ENCODE data around the gene MYCN.
"Not testable (repeated sequence)": the region's sequence is repeated elsewhere in the genome, so short reads cannot be mapped to it uniquely, and the experiment has no call there.

MYCN gene

DNA sequence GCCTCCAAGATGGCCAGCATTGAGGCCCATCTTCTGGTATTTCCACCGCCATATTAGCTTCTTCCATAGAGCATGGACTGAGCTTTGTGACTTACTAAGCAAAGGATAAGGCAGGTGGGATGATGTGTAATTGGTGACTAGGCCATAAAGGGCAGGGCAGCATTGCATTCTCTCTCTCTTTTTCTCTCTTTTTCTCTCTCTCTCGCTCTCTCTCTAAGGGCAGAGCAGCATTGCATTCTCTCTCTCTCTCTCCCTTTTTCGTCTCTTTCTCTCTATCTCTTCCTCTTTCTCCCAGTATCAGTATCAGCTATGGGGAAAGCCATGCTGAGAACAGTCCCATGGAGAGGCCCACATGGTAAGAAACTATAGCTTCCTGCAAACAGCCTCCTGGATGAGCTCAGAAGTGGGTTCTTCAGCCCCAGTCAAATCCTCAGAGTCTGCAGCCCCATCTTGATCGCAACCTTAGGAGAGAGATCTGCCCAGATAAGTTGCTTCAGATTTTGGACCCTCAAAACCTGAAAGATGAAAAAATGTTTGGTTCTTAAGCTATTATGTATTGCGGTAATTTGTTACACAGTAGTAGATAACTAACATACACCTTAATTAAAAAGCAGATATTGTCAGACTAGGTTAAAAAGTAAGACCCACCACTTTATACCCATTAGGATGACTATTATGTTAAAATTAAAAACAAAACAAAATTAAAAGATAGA, 39.1 kb upstream of the MYCN start:
- peaks cover 6% of the 10 kb centered on the region for H3K9me3 Mint-ChIP-seq
- no peaks in the 10 kb centered on the region for H3K36me3 Mint-ChIP-seq
- no peaks in the 10 kb centered on the region for H3K27me3 Mint-ChIP-seq
- no peaks in the 10 kb centered on the region for H3K4me1 Mint-ChIP-seq
- DNase-seq, result no peak
- CTCF ChIA-PET, result no interaction called here
- no peak overlapping the region for H3K27ac Mint-ChIP-seq
- no peak overlapping the region for H3K4me3 Mint-ChIP-seq

DNA sequence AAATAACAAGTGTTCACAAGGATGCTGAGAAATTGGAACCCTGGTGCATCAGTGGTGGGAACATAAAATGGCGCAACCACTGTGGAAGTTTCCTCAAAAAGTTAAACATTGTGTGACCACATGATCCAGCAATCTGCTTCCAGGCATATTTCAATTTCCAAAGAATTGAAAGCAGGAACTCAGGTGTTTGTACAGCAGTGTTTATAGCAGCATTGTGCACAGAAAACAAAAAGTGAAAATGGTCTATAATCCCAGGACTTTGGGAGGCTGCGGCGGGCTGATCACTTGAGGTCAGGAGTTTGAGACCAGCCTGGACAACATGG, 38.6 kb upstream of the MYCN start:
- Mint-ChIP-seq H3K4me1 (no peaks in the 10 kb centered on the region), H3K4me3 (no peak overlapping the region), H3K36me3 (no peaks in the 10 kb centered on the region), H3K27me3 (no peaks in the 10 kb centered on the region), H3K27ac (no peak overlapping the region), H3K9me3 (peaks cover 6% of the 10 kb centered on the region)
- CTCF ChIA-PET, result no interaction called here
- DNase-seq, result no peak

DNA sequence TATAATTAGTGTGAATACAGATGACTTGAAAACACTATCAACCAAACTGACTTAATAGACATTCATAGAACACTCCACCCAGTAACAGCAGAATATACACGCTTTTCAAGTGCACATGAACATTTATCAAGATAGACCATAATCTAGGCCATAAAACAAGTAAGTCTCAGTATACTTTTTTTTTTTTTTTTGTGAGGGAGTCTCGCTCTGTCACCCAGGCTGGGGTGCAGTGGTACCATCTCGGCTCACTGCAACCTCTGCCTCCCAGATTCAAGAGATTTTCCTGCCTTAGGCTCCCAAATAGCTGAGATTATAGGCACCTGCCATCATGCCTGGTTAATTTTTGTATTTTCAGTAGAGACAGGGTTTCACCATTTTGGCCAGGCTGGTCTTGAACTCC, 36.4 kb upstream of the MYCN start:
- CTCF ChIA-PET, H3K27ac Mint-ChIP-seq, H3K36me3 Mint-ChIP-seq, H3K4me3 Mint-ChIP-seq, H3K4me1 Mint-ChIP-seq, H3K27me3 Mint-ChIP-seq, H3K9me3 Mint-ChIP-seq, DNase-seq: not testable (repeated sequence)

GRCh38 chr2:15905267-15905645, 35.1 kb upstream of the MYCN start:
- no peak for DNase-seq
- CTCF ChIA-PET, result no interaction called here
- Mint-ChIP-seq H3K27me3 (peaks cover 3% of the 10 kb centered on the region), H3K4me3 (no peak overlapping the region), H3K4me1 (no peaks in the 10 kb centered on the region), H3K27ac (no peak overlapping the region), H3K9me3 (no peaks in the 10 kb centered on the region), H3K36me3 (no peaks in the 10 kb centered on the region)

DNA sequence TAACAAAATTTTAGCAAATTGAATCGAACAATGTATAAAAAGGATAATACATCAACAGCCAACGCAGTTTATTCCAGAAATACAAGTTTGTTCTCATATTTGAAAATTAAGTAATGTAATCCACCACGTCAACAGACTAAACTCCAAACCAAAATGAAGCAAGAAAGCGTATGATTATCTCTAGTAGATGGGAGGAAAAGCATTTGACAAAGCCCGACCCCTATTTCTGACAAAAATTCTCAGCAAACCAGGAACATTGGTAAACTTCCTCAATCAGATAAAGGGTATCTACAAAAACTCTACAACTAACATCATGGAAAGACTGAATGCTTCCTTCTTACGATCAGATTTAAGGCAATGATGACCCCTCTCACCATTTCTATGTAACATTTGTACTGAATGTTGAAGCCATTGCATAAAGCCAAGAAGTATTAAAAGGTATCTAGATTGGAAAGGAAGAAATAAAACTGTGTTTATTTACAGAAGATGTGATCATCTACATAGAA, 34.3 kb upstream of the MYCN start:
- Mint-ChIP-seq H3K4me3 (no peak overlapping the region), H3K9me3 (no peaks in the 10 kb centered on the region), H3K27me3 (peaks cover 3% of the 10 kb centered on the region), H3K27ac (no peak overlapping the region), H3K4me1 (no peaks in the 10 kb centered on the region), H3K36me3 (no peaks in the 10 kb centered on the region)
- CTCF ChIA-PET, result no interaction called here
- DNase-seq, result no peak

DNA sequence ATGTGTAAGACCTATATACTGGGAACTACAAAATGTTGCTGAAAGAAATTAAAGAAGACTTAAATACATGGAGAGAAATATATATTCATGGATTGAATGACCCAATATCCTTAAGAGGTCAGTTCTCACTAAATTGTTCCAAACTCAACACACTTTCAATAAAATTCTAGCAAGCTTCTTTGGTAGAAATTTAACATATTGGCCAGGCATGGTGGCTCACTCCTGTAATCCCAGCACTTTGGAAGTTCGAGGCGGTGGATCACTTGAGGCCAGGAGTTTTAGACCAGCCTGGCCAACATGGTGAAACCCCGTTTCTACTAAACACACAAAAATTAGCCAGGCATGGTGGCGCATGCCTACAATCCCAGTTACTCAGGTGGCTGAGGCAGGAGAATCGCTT, 33.6 kb upstream of the MYCN start:
- no peaks in the 10 kb centered on the region for H3K36me3 Mint-ChIP-seq
- H3K4me3 Mint-ChIP-seq, result no peak overlapping the region
- CTCF ChIA-PET, result no interaction called here

GRCh38 chr2:15907461-15908324, 32.7 kb upstream of the MYCN start:
- DNase-seq, result no peak
- CTCF ChIA-PET, result no interaction called here
- no peaks in the 10 kb centered on the region for H3K4me1 Mint-ChIP-seq
- peaks cover 3% of the 10 kb centered on the region for H3K27me3 Mint-ChIP-seq
- H3K9me3 Mint-ChIP-seq, result no peaks in the 10 kb centered on the region
- no peak overlapping the region for H3K4me3 Mint-ChIP-seq
- H3K27ac Mint-ChIP-seq, result no peak overlapping the region
- H3K36me3 Mint-ChIP-seq, result no peaks in the 10 kb centered on the region

More for the DNA sequence above, 33.6 kb upstream of the MYCN start:
- Mint-ChIP-seq H3K27ac (no peak overlapping the region), H3K27me3 (peaks cover 3% of the 10 kb centered on the region), H3K9me3 (no peaks in the 10 kb centered on the region), H3K4me1 (no peaks in the 10 kb centered on the region)
- DNase-seq, result no peak

- Mint-ChIP-seq H3K9me3 (no peaks in the 10 kb centered on the region), H3K27me3 (peaks cover 3% of the 10 kb centered on the region), H3K36me3 (no peaks in the 10 kb centered on the region), H3K4me3 (no peak overlapping the region), H3K27ac (no peak overlapping the region), H3K4me1 (no peaks in the 10 kb centered on the region)
- DNase-seq, result no peak
- CTCF ChIA-PET, result interaction anchor here (0.7 kb wide), 1 partner anchor 331 kb away, joined by 3 read pairs; no protein-coding TSS in a partner anchor
Measured at GRCh38 chr2:15908371-15908770, 32.0 kb upstream of the MYCN start.

- peaks cover 3% of the 10 kb centered on the region for H3K27me3 Mint-ChIP-seq
- H3K4me3 Mint-ChIP-seq, result no peak overlapping the region
- no peaks in the 10 kb centered on the region for H3K4me1 Mint-ChIP-seq
- no peak overlapping the region for H3K27ac Mint-ChIP-seq
- CTCF ChIA-PET, result interaction anchor here (0.7 kb wide), 1 partner anchor 332 kb away, joined by 3 read pairs; no protein-coding TSS in a partner anchor
- H3K9me3 Mint-ChIP-seq, result no peaks in the 10 kb centered on the region
- no peak for DNase-seq
- no peaks in the 10 kb centered on the region for H3K36me3 Mint-ChIP-seq
Measured at GRCh38 chr2:15909157-15909556, 31.2 kb upstream of the MYCN start.

- DNase-seq, result no peak
- H3K27me3 Mint-ChIP-seq, result peaks cover 3% of the 10 kb centered on the region
- no peaks in the 10 kb centered on the region for H3K4me1 Mint-ChIP-seq
- CTCF ChIA-PET, result no interaction called here
- no peaks in the 10 kb centered on the region for H3K36me3 Mint-ChIP-seq
- no peak overlapping the region for H3K4me3 Mint-ChIP-seq
- H3K9me3 Mint-ChIP-seq, result no peaks in the 10 kb centered on the region
- H3K27ac Mint-ChIP-seq, result no peak overlapping the region
Measured at GRCh38 chr2:15909736-15910135, 30.6 kb upstream of the MYCN start.

DNA sequence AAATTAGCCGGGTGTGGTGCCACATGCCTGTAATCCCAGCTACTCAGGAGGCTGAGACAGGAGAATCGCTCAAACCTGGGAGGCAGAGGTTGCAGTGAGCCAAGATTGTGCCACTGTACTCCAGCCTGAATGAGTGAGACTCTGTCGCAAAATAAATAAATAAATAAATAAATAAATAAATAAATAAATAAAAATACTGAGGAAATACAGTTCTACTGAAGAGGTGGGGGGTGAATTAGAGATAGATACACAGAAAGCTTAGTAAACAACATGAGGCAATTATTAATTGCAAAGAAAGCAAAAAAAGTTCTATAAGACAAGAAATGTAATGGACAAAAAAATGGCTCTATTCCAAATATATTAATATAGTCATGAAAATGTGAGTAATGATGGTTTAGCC, 29.1 kb upstream of the MYCN start:
- H3K9me3 Mint-ChIP-seq, H3K27ac Mint-ChIP-seq, DNase-seq, H3K27me3 Mint-ChIP-seq, CTCF ChIA-PET, H3K4me1 Mint-ChIP-seq, H3K36me3 Mint-ChIP-seq, H3K4me3 Mint-ChIP-seq: not testable (repeated sequence)

- no peak overlapping the region for H3K27ac Mint-ChIP-seq
- no peaks in the 10 kb centered on the region for H3K4me1 Mint-ChIP-seq
- no peak for DNase-seq
- peaks cover 3% of the 10 kb centered on the region for H3K27me3 Mint-ChIP-seq
- no peaks in the 10 kb centered on the region for H3K9me3 Mint-ChIP-seq
- no peaks in the 10 kb centered on the region for H3K36me3 Mint-ChIP-seq
- no peak overlapping the region for H3K4me3 Mint-ChIP-seq
- CTCF ChIA-PET, result no interaction called here
Measured at GRCh38 chr2:15911686-15912085, 28.7 kb upstream of the MYCN start.

DNA sequence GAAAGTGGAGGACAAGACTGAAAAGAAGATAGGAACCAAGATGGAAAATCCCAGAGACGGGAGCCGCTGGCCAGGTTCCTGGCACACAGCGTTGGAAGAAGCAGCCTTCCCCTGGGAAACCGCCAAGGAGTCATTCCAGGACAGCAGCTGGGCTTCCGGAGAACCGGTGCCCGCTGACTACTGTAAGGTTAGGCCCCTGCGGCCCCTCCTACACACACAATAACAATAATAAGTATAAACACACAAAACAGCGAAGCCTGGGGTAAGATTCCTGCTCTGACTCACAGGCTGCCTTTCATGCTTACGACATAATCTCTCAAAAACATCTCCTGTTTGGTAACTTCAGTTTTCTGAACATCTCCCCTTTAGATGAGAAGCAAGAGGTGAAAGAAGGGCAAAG, 28.1 kb upstream of the MYCN start:
- CTCF ChIA-PET, result no interaction called here
- Mint-ChIP-seq H3K4me1 (no peaks in the 10 kb centered on the region), H3K27ac (no peak overlapping the region), H3K27me3 (no peaks in the 10 kb centered on the region), H3K4me3 (no peak overlapping the region), H3K9me3 (no peaks in the 10 kb centered on the region), H3K36me3 (no peaks in the 10 kb centered on the region)
- no peak for DNase-seq

GRCh38 chr2:15913146-15913545, 27.2 kb upstream of the MYCN start:
- H3K27ac Mint-ChIP-seq, result no peak overlapping the region
- H3K4me3 Mint-ChIP-seq, result no peak overlapping the region

More at GRCh38 chr2:15913146-15913545, 27.2 kb upstream of the MYCN start:
- H3K9me3 Mint-ChIP-seq, result no peaks in the 10 kb centered on the region
- CTCF ChIA-PET, result no interaction called here
- H3K27me3 Mint-ChIP-seq, result no peaks in the 10 kb centered on the region
- H3K36me3 Mint-ChIP-seq, result no peaks in the 10 kb centered on the region
- H3K4me1 Mint-ChIP-seq, result no peaks in the 10 kb centered on the region
- no peak for DNase-seq
